ENCODE data around the gene MAGEA2B.
"Not testable (repeated sequence)": the region's sequence is repeated elsewhere in the genome, so short reads cannot be mapped to it uniquely, and the experiment has no call there.

Gene MAGEA2B, protein sequence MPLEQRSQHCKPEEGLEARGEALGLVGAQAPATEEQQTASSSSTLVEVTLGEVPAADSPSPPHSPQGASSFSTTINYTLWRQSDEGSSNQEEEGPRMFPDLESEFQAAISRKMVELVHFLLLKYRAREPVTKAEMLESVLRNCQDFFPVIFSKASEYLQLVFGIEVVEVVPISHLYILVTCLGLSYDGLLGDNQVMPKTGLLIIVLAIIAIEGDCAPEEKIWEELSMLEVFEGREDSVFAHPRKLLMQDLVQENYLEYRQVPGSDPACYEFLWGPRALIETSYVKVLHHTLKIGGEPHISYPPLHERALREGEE

DNA sequence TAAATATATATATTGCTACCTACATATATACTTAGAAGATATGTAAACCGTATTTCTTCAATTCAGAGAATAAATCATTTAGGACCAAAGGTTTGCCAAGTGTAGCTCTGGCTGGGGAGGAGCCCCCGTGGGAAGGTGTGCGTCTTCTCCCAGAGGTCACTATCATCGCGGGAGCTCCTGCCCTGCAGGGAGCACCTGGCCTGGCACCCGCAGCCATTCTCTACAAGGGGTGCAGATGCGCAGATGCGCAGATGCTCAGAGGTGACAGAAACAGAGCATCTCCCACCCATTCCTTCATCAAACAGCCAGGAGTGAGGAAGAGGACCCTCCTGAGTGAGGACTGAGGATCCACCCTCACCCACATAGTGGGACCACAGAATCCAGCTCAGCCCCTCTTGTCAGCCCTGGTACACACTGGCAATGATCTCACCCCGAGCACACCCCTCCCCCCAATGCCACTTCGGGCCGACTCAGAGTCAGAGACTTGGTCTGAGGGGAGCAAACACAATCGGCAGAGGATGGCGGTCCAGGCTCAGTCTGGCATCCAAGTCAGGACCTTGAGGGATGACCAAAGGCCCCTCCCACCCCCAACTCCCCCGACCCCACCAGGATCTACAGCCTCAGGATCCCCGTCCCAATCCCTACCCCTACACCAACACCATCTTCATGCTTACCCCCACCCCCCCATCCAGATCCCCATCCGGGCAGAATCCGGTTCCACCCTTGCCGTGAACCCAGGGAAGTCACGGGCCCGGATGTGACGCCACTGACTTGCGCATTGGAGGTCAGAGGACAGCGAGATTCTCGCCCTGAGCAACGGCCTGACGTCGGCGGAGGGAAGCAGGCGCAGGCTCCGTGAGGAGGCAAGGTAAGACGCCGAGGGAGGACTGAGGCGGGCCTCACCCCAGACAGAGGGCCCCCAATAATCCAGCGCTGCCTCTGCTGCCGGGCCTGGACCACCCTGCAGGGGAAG lies at the start of gene MAGEA2B:
MAGEA2B (plus strand) TSS at position 814 of the 973 bp plus-strand sequence. CDS start 2,479 bp downstream, outside the sequence.
- in situ Hi-C loops (cut with HindIII; ENCODE audit: low sequenced_read_pairs); H3K4me3 ChIP-seq (ENCODE audit: low read depth, low read length); DNase-seq (ENCODE audit: low read depth): not testable (repeated sequence)

DNA sequence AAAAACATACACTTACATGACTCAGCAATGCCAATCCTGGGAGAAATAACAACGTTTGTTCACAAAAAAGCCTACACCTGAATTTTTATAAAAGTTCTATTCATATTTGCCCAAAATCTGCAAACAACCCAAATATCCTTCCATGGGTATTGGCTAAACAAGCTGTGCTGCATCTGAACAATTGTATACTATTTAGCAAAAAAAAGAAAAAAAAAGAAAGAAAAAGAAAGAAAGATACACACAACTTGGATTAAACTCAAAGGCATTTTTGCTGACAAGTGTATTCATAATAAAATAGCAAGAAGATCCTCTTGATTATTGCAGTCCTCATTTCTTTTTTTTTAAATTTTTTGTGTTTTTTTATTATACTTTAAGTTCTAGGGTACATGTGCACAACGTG lies 40.3 kb upstream of the MAGEA2B start:
- TF ChIP-seq, protein P1, sequence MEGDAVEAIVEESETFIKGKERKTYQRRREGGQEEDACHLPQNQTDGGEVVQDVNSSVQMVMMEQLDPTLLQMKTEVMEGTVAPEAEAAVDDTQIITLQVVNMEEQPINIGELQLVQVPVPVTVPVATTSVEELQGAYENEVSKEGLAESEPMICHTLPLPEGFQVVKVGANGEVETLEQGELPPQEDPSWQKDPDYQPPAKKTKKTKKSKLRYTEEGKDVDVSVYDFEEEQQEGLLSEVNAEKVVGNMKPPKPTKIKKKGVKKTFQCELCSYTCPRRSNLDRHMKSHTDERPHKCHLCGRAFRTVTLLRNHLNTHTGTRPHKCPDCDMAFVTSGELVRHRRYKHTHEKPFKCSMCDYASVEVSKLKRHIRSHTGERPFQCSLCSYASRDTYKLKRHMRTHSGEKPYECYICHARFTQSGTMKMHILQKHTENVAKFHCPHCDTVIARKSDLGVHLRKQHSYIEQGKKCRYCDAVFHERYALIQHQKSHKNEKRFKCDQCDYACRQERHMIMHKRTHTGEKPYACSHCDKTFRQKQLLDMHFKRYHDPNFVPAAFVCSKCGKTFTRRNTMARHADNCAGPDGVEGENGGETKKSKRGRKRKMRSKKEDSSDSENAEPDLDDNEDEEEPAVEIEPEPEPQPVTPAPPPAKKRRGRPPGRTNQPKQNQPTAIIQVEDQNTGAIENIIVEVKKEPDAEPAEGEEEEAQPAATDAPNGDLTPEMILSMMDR (IDR thresholded peaks at IDR 0.05; ENCODE audit: low read depth, low read length, missing control alignments): no peak
- DNase-seq (ENCODE audit: low read depth): no peak
- in situ Hi-C loops (cut with HindIII; ENCODE audit: low sequenced_read_pairs): no loop called here
- H3K4me3 ChIP-seq (ENCODE audit: low read depth, low read length): no peak overlapping the region

DNA sequence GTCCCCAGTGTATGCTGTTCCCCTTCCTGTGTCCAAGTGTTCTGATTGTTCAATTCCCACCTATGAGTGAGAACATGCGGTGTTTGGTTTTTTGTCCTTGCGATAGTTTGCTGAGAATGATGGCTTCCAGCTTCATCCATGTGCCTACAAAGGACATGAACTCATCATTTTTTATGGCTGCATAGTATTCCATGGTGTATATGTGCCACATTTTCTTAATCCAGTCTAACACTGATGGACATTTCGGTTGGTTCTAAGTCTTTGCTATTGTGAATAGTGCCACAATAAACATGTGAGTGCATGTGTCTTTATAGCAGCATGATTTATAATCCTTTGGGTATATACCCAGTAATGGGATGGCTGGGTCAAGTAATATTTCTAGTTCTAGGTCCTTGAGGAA lies 39.8 kb upstream of the MAGEA2B start:
- H3K4me3 ChIP-seq (ENCODE audit: low read depth, low read length); DNase-seq (ENCODE audit: low read depth); in situ Hi-C loops (cut with HindIII; ENCODE audit: low sequenced_read_pairs): not testable (repeated sequence)

DNA sequence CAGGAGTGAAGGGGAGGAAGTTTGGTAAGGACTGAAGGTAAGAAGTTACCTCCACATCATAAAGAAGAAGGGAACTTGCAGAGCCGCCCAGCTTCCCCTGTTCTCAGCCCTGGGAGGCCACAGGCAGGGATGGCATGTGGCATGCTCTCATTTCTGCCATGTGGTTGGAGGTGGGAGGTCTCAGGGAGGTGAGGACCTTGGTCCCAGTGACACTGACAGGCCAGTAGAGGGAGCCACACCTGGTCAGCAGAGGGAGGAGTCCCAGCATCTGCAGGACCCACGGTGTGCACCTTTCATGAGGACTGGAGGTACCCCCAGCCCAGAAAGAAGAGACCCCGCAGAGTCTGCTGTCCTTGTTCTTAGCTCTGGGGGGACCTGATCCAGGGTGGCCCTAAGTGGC lies 33.4 kb upstream of the MAGEA2B start:
- DNase-seq (ENCODE audit: low read depth); in situ Hi-C loops (cut with HindIII; ENCODE audit: low sequenced_read_pairs); H3K4me3 ChIP-seq (ENCODE audit: low read depth, low read length): not testable (repeated sequence)

DNA sequence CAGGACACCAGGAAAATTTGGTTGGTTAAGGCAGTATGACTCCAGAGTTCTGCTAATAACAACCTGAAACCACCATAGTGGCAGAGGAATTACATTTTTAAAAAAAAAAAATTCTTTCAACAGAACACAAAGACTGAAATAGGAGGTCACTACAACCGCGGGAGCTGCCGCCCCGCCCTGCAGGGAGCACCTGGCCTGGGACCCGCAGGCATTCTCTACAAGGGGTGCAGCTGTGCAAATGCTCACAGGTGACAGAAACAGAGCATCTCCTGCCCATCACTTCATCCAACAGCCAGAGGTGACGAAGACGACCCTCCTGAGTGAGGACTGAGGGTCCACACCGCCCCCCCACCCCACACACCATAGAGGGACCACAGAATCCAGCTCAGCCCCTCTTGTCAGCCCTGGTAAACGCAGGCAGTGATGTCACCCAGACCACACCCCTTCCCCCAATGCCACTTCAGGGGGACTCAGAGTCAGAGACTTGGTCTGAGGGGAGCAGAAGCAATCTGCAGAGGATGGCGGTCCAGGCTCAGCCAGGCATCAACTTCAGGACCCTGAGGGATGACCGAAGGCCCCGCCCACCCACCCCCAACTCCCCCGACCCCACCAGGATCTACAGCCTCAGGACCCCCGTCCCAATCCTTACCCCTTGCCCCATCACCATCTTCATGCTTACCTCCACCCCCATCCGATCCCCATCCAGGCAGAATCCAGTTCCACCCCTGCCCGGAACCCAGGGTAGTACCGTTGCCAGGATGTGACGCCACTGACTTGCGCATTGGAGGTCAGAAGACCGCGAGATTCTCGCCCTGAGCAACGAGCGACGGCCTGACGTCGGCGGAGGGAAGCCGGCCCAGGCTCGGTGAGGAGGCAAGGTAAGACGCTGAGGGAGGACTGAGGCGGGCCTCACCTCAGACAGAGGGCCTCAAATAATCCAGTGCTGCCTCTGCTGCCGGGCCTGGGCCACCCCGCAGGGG lies 16.2 kb upstream of the MAGEA2B start, which contains the start of gene MAGEA3:
MAGEA3 (plus strand) TSS at position 843 of the 980 bp plus-strand sequence. CDS start 2,039 bp downstream, outside the sequence.
- in situ Hi-C loops (cut with HindIII; ENCODE audit: low sequenced_read_pairs); DNase-seq (ENCODE audit: low read depth); H3K4me3 ChIP-seq (ENCODE audit: low read depth, low read length): not testable (repeated sequence)

DNA sequence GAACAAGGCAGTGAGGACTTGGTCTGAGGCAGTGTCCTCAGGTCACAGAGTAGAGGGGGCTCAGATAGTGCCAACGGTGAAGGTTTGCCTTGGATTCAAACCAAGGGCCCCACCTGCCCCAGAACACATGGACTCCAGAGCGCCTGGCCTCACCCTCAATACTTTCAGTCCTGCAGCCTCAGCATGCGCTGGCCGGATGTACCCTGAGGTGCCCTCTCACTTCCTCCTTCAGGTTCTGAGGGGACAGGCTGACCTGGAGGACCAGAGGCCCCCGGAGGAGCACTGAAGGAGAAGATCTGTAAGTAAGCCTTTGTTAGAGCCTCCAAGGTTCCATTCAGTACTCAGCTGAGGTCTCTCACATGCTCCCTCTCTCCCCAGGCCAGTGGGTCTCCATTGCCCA lies 14.0 kb upstream of the MAGEA2B start:
- in situ Hi-C loops (cut with HindIII; ENCODE audit: low sequenced_read_pairs); H3K4me3 ChIP-seq (ENCODE audit: low read depth, low read length); DNase-seq (ENCODE audit: low read depth): not testable (repeated sequence)

DNA sequence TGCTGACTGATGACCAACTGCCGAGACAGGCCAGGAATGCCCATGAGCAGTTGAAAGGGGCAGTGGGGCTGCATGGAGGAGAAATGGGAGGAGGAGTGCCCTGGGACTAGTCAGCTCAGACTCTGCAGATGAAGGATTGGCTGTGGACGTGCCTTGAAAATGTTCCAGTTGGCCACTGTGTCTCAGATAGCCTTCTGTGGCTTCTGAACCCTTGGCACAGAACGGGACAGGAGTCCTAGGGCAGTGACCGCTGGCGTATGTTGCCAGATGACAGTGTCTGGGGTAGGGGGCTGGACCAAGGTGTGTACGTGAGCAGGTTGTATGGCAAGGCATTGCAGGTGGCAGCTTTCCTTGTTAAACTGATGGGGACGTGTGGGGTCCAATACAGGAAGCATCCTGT lies 7.9 kb upstream of the MAGEA2B start:
- in situ Hi-C loops (cut with HindIII; ENCODE audit: low sequenced_read_pairs); H3K4me3 ChIP-seq (ENCODE audit: low read depth, low read length): not testable (repeated sequence)

DNA sequence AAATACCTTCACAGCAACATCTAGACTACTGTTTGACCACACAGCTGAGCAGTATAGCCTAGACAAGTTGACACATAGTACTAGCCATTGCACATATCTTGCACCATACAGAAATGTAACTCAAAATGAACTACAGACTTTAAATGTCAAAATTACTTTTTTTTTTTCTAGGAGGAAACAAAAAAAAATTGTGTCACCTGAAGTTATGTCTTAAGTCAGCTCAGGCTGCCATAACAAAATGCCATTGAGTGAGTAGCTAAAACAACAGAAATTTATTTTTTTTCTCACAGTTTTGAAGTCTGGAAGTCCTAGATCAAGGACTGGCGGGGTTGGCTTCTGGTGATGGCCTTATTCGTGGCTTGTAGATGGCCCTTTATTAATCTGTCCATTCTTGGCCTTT lies 5.3 kb upstream of the MAGEA2B start, which contains the start of gene CSAG2:
CSAG2 (minus strand) TSS at position 101 of the 400 bp plus-strand sequence. CDS start 161 bp downstream, outside the sequence.
- H3K4me3 ChIP-seq (ENCODE audit: low read depth, low read length); DNase-seq (ENCODE audit: low read depth); in situ Hi-C loops (cut with HindIII; ENCODE audit: low sequenced_read_pairs): not testable (repeated sequence)

More for the DNA sequence above, 7.9 kb upstream of the MAGEA2B start:
- not testable (repeated sequence) for DNase-seq (ENCODE audit: low read depth)

DNA sequence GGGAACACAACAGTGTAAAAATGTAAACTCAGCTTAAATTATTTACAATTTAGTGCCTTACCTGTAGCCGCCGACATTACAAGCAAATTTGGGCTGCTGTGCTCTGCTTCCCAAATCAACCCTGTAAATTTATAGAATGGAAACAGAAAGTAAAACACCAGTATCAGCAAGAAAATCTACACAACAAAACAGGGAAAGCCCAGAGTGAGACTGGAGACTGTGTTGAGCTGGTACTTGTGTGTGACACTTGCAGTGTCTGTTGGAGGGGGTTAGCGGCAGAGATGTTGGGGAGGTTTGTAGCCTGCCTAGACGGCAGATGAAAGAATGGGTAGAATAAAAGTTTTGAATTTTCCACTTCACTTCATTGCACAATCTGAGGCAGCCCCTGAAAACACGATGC lies 1.2 kb upstream of the MAGEA2B start:
- in situ Hi-C loops (cut with HindIII; ENCODE audit: low sequenced_read_pairs); H3K4me3 ChIP-seq (ENCODE audit: low read depth, low read length); DNase-seq (ENCODE audit: low read depth): not testable (repeated sequence)

DNA sequence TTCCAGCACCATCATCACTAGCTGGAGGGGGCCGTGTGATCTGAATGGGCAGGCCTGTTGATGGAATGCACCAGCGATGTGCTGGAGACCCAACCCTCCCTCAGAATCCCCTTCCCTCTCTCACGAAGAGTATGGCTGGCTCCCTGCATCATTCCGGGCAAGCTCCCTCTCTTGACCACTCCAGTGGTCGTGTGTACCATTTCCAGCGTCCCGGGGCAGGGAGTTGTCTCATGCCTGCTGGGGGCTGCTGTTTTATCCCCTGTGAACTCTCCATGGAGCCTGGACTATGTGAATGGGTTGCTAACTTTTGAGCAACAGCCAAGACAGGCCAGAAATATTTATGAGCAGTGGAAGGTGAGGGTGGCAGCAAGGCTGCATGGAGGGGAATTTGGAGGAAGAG lies 11.0 kb downstream of the MAGEA2B start:
- no peak for DNase-seq (ENCODE audit: low read depth)
- in situ Hi-C loops (cut with HindIII; ENCODE audit: low sequenced_read_pairs): no loop called here
- H3K4me3 ChIP-seq (ENCODE audit: low read depth, low read length): no peak overlapping the region
- TF ChIP-seq, protein P1 (IDR thresholded peaks at IDR 0.05; ENCODE audit: low read depth, low read length, missing control alignments): no peak
